Measurements from ENCODE around the gene HOXC4.

HOXC4 gene

DNA sequence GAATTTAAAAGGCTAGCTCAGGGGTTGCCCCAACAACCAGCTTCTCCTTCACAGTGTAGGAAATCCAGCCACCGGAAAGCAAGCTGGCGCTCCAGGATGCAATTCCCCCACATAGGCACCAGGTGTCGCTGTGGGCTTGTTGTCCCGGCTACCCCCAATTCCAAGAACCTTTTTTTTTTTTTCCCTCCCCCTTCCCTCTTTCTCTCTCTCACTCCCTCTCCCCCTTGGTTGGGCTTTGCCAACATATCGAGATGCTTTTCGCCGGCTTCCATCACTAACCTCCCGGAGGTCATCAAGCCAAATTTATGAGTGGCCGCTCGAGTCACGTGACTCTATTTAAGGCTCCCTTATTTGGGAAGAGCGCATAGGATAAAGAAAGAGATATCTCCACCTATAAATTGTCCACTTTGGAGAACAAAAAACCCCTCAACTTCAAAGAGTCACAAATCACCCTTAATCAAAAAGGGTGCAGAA lies 21.0 kb upstream of the HOXC4 start, which contains the start of gene HOXC5:
TSS of gene HOXC5 (plus strand) at position 424 of the 474 bp plus-strand sequence. CDS start 73 bp downstream, outside the sequence.
- TF ChIP-seq, protein P1, sequence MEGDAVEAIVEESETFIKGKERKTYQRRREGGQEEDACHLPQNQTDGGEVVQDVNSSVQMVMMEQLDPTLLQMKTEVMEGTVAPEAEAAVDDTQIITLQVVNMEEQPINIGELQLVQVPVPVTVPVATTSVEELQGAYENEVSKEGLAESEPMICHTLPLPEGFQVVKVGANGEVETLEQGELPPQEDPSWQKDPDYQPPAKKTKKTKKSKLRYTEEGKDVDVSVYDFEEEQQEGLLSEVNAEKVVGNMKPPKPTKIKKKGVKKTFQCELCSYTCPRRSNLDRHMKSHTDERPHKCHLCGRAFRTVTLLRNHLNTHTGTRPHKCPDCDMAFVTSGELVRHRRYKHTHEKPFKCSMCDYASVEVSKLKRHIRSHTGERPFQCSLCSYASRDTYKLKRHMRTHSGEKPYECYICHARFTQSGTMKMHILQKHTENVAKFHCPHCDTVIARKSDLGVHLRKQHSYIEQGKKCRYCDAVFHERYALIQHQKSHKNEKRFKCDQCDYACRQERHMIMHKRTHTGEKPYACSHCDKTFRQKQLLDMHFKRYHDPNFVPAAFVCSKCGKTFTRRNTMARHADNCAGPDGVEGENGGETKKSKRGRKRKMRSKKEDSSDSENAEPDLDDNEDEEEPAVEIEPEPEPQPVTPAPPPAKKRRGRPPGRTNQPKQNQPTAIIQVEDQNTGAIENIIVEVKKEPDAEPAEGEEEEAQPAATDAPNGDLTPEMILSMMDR (IDR thresholded peaks at IDR 0.05; ENCODE audit: insufficient read depth, missing control alignments): peak; percentile 94
- DNase-seq (ENCODE audit: insufficient read length, low spot score) (peak; percentile 78), FAIRE-seq (no peak)

DNA sequence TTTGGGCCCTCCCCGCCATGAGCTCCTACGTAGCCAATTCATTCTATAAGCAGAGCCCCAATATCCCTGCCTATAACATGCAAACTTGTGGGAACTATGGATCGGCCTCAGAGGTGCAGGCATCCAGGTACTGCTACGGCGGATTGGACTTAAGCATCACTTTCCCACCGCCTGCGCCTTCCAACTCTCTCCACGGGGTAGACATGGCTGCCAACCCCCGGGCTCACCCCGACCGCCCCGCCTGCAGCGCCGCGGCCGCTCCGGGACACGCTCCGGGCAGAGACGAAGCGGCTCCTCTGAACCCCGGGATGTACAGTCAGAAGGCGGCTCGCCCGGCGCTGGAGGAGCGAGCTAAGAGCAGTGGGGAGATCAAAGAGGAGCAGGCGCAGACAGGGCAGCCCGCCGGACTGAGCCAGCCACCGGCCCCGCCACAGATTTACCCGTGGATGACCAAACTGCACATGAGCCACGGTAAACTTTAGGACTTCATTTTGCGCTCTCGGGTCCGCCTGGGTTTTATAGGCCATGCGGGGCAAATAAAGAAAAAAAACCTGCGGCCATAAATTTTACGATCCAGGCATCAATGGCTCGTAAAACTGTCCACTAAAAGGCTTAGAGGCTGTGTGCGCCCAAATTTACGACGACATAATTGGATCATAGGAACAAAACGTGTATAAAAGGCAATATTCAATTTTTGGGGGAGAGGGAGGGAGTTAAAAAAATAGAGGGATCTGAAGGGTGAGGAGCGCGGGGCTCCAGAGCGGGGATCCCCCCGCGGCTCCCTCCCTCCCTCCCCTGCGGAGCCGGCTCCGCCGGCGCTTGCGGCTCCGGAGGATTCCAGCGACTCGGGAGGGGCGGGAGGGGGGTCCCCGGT lies 20.3 kb upstream of the HOXC4 start:
- FAIRE-seq (no peak), DNase-seq (ENCODE audit: insufficient read length, low spot score) (no peak)
- TF ChIP-seq, protein P1 (IDR thresholded peaks at IDR 0.05; ENCODE audit: insufficient read depth, missing control alignments): no peak

DNA sequence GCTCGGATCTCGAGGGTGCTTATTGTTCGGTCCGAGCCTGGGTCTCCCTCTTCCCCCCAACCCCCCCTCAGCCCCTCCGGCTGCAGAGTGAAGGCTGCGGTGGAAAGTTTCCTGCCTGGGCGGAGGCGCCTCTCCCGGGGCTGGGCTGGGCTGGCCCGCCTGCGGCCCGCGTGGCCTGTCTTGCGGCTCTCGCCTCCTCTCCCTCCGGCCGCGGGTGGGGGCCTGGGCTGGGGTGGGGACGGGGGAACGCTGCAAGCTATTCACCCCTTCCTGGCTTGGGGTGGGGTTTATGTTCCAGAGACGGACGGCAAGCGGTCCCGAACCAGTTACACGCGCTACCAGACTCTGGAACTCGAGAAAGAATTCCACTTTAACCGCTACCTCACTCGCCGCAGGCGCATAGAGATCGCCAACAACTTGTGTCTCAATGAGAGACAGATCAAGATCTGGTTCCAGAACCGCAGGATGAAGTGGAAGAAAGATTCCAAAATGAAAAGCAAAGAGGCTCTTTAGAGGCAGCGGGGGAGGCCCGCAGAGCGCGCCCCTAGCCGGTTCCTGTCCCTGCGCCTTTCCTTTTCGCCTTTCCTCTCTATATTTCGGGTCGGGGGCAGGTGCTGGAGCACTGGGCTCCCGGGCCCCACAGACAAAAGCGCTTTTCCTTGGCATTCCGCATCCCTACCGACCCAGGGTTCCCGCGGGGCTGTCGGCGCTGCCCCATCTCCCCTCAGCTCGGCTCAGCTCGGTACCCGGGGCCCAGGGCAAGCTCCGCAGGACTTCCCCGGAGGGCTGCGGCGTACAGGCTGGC lies 19.5 kb upstream of the HOXC4 start:
- no peak for FAIRE-seq
- TF ChIP-seq, protein P1 (IDR thresholded peaks at IDR 0.05; ENCODE audit: insufficient read depth, missing control alignments): no peak
- DNase-seq (ENCODE audit: insufficient read length, low spot score): no peak

DNA sequence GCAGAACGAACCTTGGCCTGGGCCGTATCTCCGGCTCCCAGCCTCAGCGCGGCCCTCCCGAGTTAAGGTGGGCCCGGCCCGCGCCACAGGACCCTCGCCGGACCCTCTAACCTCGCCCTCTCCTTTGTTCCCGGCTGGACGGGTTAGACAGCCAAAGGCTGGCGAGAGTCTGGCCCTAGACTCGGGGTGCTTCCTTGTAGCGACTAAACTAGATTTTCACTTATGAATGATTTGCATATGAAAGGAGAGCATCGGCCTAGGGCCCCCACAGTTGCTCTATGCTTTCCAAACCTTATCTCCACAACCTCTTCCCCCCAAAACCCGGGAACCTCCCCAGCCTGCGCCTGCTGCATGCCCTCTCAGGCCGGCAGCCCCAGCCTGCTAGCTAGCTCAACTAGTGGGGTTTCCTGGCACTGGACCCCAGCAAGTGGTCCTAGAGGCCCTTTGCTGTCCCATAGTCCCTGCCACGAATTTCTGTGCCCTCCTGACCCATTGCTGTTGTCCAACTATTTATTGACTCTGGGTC lies 18.8 kb upstream of the HOXC4 start:
- FAIRE-seq (no peak), DNase-seq (ENCODE audit: insufficient read length, low spot score) (no peak)
- TF ChIP-seq, protein P1 (IDR thresholded peaks at IDR 0.05; ENCODE audit: insufficient read depth, missing control alignments): no peak

DNA sequence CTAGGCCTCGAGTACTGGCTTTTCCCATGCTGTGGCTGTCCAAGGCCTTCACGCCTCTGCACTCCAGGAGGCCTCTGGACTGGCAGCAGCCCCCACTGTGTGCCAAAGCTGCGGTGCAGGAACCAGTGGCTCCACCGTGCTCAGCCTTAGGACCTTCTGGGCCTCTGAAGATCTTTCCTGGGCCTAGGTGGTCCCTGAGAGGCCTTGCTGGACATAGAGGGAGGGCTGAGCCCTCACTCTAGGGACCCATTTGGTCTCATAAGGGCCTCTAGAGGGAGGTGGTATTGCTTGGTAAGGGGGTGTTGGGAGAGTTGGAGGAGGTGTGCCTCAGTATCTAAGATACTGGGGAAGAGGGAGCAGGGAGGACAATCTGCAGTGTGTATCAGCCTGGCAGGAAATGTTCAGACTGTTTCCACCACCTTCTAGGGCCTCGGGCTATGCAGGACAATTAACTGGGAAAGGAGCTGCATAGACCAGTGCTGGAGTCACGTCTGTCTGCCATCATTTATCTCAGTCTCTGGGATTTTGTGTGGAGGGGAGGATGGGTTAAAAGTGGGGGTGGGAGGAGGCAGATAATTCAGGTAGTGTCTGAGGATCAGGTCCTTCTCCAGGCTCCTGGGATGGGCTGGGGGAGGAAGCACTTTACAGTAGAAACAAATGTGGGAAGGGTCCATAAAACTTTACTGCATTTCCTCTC lies 17.9 kb upstream of the HOXC4 start:
- FAIRE-seq (no peak), DNase-seq (ENCODE audit: insufficient read length, low spot score) (no peak)
- TF ChIP-seq, protein P1 (IDR thresholded peaks at IDR 0.05; ENCODE audit: insufficient read depth, missing control alignments): no peak

DNA sequence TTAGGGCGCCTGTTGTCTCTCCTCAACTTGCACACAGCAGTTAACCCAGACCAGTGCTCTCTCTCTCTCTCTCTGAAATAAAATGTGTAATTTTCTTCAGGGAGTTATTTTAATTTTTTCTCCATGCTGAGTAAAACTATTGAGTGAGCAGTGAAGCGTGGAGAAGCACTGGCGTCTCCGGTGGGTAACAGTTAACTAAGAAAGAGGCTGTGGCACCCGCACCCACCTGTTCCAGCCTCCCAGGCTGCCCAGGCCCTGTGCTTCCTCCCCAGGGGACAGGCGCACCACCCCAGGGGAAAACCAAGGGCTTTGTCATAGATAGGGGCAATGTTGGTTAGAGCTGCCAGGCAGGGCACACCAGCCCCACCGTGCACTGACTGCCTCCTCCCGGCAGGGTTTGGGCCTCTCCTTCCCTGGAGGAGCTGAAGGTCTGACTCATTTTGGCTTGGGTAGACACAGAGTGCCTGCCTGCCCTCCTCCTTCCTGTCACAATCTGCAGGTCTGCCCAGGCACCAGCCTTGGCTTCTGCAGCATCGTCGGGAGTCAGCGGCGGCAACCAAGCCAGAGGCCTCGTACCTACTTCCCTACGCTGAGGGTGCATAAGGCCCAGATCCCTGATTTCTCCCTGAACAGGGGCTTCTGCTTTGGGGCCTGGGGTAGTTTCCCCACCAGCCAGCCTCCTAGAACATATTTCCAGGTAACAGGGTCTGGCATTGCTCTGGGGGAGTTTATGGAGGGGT lies 16.8 kb upstream of the HOXC4 start:
- no peak for FAIRE-seq
- TF ChIP-seq, protein P1 (IDR thresholded peaks at IDR 0.05; ENCODE audit: insufficient read depth, missing control alignments): no peak
- no peak for DNase-seq (ENCODE audit: insufficient read length, low spot score)
